Panc1 (cell line): Measurements from ENCODE around the gene CREG1. TPM values are rescaled to one million over a fixed set of nuclear protein-coding genes. Genes with fewer than 3 reads are reported as not detected.

Experiments used
- ATAC-seq: fragments of 200-7000 bp; cut with Tn5 transposase; 2 replicates; pipeline ENCODE4 v1.9.1; 2020; ENCODE audit warnings: mild to moderate bottlenecking, moderate library complexity
- BruUV-seq: library from RNA; stranded (reverse); fragments of 400-500 nt; replicated peaks from 2 replicates; lab custom pipeline; 2021; lab: Mats Ljungman, UMichigan
- CTCF ChIA-PET: fragments of 300-600 bp; sonication (Branson Sonifier 250); formaldehyde crosslinking; loops from one replicate; lab custom pipeline; 2022; ENCODE audit warnings: antibody characterized with exemption; lab: Charles Lee
- POLR2A ChIA-PET: fragments of 300-600 bp; sonication (Branson Sonifier 250); formaldehyde crosslinking; loops from one replicate; lab custom pipeline; 2022; ENCODE audit warnings: antibody characterized with exemption; lab: Charles Lee
- DNase-seq: peaks from one replicate; pipeline ENCODE4 v3.0.0-alpha.2; 2010; ENCODE audit warnings: low read depth, low spot score
- H3K27ac ChIP-seq: 2 replicates; pipeline ENCODE4 v1.5.1; 2011; ENCODE audit warnings: mild to moderate bottlenecking, low read length, inconsistent platforms
- H3K27me3 ChIP-seq: fragments of 200-500 bp; sonication (Bioruptor generic); 2 replicates; pipeline ENCODE4 v1.6.0; 2014; ENCODE audit warnings: low read length, inconsistent platforms; ENCODE audit not compliant: control insufficient read depth, insufficient read depth
- H3K36me3 ChIP-seq: fragments of 200-500 bp; sonication (Bioruptor generic); 2 replicates; pipeline ENCODE4 v1.5.1; 2014; ENCODE audit warnings: inconsistent platforms, mild to moderate bottlenecking, low read length, moderate library complexity; ENCODE audit not compliant: control insufficient read depth, insufficient read depth
- H3K4me1 ChIP-seq: 2 replicates; pipeline ENCODE4 v1.5.1; 2011; ENCODE audit warnings: inconsistent platforms, mild to moderate bottlenecking, low read length, moderate library complexity; ENCODE audit not compliant: control insufficient read depth, insufficient read depth
- H3K4me3 ChIP-seq, 2 experiments: 2 replicates each; pipeline ENCODE4 v1.5.1; 2011 to 2012; ENCODE audit warnings: low read depth in 2 of 2, low read length in 2 of 2, mild to moderate bottlenecking in 2 of 2, inconsistent platforms in 1 of 2, moderate library complexity in 1 of 2
- H3K9me3 ChIP-seq: fragments of 200-500 bp; sonication (Bioruptor generic); 2 replicates; pipeline ENCODE4 v1.5.1; 2014; ENCODE audit warnings: low read depth, mild to moderate bottlenecking, inconsistent platforms, low read length, moderate library complexity; ENCODE audit not compliant: control insufficient read depth, insufficient read depth
- POLR2AphosphoS5 ChIP-seq: IDR thresholded peaks from 2 replicates; pipeline ENCODE4 v1.6.1; 2012; ENCODE audit warnings: mild to moderate bottlenecking, low read depth, low read length, moderate library complexity
- SIN3A ChIP-seq: IDR thresholded peaks from 2 replicates; pipeline ENCODE4 v1.6.1; 2012; ENCODE audit warnings: low read depth, mild to moderate bottlenecking, low read length, moderate library complexity, borderline replicate concordance; ENCODE audit not compliant: insufficient read depth
- TCF7L2 ChIP-seq: IDR thresholded peaks from 2 replicates; pipeline ENCODE4 v1.6.1; 2011; ENCODE audit warnings: mild to moderate bottlenecking, low read depth, low read length, inconsistent platforms
- in situ Hi-C: cut with HindIII; loops from 2 replicates; pipeline ENCODE4 v1.10.0; 2016; ENCODE audit warnings: low sequenced_read_pairs, low pct_unique_long_range_greater_than_20kb
- intact Hi-C: fragments of 100-400 bp; cut with micrococcal nuclease; formaldehyde crosslinking; loops from one replicate; pipeline ENCODE4 v1.10.0; 2022; ENCODE audit not compliant: unreplicated experiment
- total RNA-seq: library from RNA; stranded (reverse); gene quantifications from one replicate; pipeline ENCODE4 v1.2.1, GENCODE V29; 2021; ENCODE audit not compliant: unreplicated experiment
- TF ChIP-seq, protein P1 (sequence below), 2 experiments: IDR thresholded peaks; 2 replicates each; pipeline ENCODE4 v1.6.1; 2011 to 2012; ENCODE audit warnings: low read depth in 2 of 2, control low read depth in 1 of 2, low read length in 1 of 2, mild to moderate bottlenecking in 1 of 2, moderate library complexity in 1 of 2; ENCODE audit not compliant: insufficient read depth in 1 of 2
- TF ChIP-seq, protein P2 (sequence below): fragments of 450-650 bp; IDR thresholded peaks from 2 replicates; pipeline ENCODE4 v1.5.1; 2017; ENCODE audit warnings: mild to moderate bottlenecking

Gene CREG1
- total RNA-seq, 1 experiment from 2014 or later: 25.9 TPM

DNA sequence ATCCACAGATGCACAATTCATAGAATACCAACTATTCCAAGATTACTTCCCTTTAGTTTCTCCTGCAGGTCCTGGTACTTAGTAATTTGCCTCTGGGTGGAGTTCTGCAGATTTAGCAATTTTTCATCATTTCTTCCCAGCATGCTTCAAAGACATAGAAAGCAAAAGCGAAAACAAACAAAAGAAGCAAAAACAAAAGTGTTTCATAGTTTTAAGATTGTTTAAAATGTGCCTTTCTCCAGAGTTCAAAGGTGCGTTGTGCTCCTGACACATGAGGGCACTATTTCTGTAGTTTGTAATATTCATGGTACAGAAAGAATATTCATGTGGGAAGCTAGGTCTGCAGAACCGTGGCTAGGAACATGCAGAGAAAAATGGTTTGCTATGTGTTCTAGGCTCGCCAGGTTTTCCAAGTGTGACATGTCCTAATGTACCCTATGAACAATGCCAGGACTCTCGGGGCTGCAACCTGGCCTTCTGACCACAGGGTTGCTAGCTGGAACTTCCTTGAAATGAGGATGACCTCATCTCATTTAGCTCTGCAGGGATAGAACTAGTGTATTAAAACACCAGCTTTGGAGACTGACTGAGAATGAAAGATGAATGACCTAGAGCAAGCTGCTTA is 46.5 kb upstream of the CREG1 start:
- H3K27me3 ChIP-seq: no peaks in the 10 kb centered on the region
- no peak for TF ChIP-seq TCF7L2
- TF ChIP-seq, protein P1, sequence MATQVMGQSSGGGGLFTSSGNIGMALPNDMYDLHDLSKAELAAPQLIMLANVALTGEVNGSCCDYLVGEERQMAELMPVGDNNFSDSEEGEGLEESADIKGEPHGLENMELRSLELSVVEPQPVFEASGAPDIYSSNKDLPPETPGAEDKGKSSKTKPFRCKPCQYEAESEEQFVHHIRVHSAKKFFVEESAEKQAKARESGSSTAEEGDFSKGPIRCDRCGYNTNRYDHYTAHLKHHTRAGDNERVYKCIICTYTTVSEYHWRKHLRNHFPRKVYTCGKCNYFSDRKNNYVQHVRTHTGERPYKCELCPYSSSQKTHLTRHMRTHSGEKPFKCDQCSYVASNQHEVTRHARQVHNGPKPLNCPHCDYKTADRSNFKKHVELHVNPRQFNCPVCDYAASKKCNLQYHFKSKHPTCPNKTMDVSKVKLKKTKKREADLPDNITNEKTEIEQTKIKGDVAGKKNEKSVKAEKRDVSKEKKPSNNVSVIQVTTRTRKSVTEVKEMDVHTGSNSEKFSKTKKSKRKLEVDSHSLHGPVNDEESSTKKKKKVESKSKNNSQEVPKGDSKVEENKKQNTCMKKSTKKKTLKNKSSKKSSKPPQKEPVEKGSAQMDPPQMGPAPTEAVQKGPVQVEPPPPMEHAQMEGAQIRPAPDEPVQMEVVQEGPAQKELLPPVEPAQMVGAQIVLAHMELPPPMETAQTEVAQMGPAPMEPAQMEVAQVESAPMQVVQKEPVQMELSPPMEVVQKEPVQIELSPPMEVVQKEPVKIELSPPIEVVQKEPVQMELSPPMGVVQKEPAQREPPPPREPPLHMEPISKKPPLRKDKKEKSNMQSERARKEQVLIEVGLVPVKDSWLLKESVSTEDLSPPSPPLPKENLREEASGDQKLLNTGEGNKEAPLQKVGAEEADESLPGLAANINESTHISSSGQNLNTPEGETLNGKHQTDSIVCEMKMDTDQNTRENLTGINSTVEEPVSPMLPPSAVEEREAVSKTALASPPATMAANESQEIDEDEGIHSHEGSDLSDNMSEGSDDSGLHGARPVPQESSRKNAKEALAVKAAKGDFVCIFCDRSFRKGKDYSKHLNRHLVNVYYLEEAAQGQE (IDR thresholded peaks at IDR 0.05; ENCODE audit: insufficient read depth in 1 of 2, low read depth in 2 of 2, low read length in 1 of 2): no peak
- no peak for TF ChIP-seq SIN3A
- no peak for TF ChIP-seq POLR2AphosphoS5
- TF ChIP-seq, protein P2, sequence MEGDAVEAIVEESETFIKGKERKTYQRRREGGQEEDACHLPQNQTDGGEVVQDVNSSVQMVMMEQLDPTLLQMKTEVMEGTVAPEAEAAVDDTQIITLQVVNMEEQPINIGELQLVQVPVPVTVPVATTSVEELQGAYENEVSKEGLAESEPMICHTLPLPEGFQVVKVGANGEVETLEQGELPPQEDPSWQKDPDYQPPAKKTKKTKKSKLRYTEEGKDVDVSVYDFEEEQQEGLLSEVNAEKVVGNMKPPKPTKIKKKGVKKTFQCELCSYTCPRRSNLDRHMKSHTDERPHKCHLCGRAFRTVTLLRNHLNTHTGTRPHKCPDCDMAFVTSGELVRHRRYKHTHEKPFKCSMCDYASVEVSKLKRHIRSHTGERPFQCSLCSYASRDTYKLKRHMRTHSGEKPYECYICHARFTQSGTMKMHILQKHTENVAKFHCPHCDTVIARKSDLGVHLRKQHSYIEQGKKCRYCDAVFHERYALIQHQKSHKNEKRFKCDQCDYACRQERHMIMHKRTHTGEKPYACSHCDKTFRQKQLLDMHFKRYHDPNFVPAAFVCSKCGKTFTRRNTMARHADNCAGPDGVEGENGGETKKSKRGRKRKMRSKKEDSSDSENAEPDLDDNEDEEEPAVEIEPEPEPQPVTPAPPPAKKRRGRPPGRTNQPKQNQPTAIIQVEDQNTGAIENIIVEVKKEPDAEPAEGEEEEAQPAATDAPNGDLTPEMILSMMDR: peak; percentile 68
- DNase-seq (peak; percentile 20), ATAC-seq (peak; percentile 82)
- H3K9me3 ChIP-seq: no peaks in the 10 kb centered on the region
- H3K4me1 ChIP-seq: peaks cover 7% of the 10 kb centered on the region; the same call in 1 of the 2 replicates
- H3K36me3 ChIP-seq: no peaks in the 10 kb centered on the region
- intact Hi-C loops (loop anchor here (1.0 kb wide), 1 partner anchor 88 kb away; no protein-coding TSS in a partner anchor), in situ Hi-C loops (no loop called here)
- ChIA-PET CTCF (interaction anchor here (1.1 to 1.2 kb wide), 2 partner anchors 9 to 88 kb away, joined by 3 to 19 read pairs; no protein-coding TSS in a partner anchor), POLR2A (interaction anchor here (1.2 kb wide), 1 partner anchor 88 kb away, joined by 5 read pairs; no protein-coding TSS in a partner anchor)
- no TSS peak for BruUV-seq
- H3K4me3 ChIP-seq: no peak overlapping the region
- no peak overlapping the region for H3K27ac ChIP-seq

DNA sequence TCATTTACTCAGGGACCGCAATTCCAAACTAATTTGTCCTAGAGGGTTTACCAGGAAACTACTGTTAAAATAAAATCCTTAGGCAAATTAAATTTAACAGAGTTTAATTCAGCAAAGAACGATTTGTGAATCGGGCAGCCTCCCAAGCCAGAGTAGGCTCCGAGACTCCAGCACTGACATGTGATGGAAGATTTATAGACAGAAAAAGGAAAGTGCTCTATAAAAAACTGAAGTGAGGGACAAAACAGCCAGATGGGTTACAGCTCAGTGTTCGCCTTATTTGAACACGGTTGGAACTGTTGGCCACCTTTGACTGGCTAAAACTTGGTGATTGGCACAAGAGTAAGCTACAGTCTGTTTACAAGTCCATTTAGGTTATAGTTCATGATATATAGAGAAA is 41.3 kb upstream of the CREG1 start:
- Histone ChIP-seq H3K27me3 (0 out of 2 replicates have a peak, but pooled peaks cover 2% of the 10 kb centered on the region), H3K27ac (no peak overlapping the region), H3K36me3 (no peaks in the 10 kb centered on the region), H3K9me3 (no peaks in the 10 kb centered on the region), H3K4me3 (no peak overlapping the region), H3K4me1 (no peaks in the 10 kb centered on the region)
- ChIA-PET POLR2A (no interaction called here), CTCF (interaction anchor here (0.7 kb wide), 1 partner anchor 23 kb away, joined by 5 read pairs; no protein-coding TSS in a partner anchor)
- TF ChIP-seq, protein P1 (IDR thresholded peaks at IDR 0.05; ENCODE audit: insufficient read depth in 1 of 2, low read depth in 2 of 2, low read length in 1 of 2): no peak
- TF ChIP-seq, protein P2: no peak
- no peak for TF ChIP-seq SIN3A
- no peak for TF ChIP-seq TCF7L2
- no peak for TF ChIP-seq POLR2AphosphoS5
- DNase-seq (no peak), ATAC-seq (no peak)
- in situ Hi-C loops: no loop called here
- BruUV-seq: no TSS peak
- intact Hi-C loops: no loop called here
